ENCODE measurements around the gene TTC21A.

DNA sequence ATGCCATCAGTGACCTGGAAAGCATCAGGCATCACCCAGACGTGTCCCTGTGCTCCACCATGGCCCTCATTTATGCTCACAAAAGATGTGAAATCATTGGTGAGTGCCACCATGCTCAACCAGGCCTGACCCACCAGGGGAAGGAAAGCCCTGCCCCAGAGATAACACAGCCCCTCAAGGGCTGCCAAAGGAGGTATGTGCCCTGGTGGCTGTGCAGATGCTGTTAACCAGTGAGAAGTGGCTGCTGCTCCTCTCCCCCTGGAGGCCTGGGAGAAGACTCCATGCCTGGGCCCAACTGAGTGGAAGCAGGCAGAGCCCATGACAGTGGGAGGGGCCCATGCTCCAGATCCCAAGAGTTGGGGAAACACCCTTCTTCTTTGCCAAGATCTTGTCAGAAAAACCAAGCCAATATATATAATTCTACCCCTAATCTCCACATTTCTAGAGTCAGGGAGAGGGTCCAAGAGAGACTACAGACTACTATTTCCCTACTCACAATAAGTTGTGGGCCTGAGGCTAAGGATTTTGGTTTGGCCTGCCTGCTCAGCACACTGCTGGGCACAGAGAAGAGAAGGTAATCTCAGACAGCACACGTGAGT lies 2.7 kb downstream of the TTC21A start:
- TF ChIP-seq JUNB (CRISPR knock-in tag; IDR thresholded peaks at IDR 0.05; ENCODE audit: borderline replicate concordance) (no peak), MED8 (CRISPR knock-in tag; IDR thresholded peaks at IDR 0.05; ENCODE audit: insufficient replicate concordance) (no peak), PBX3 (CRISPR knock-in tag; IDR thresholded peaks at IDR 0.05; ENCODE audit: borderline replicate concordance) (no peak), ZBTB34 (CRISPR knock-in tag; IDR thresholded peaks at IDR 0.05) (no peak), TFAP4 (IDR thresholded peaks at IDR 0.05; ENCODE audit: borderline replicate concordance, low read depth) (no peak), KLF13 (CRISPR knock-in tag; IDR thresholded peaks at IDR 0.05) (no peak), TERF1 (CRISPR knock-in tag; IDR thresholded peaks at IDR 0.05) (no peak), NR2F2 (IDR thresholded peaks at IDR 0.05; ENCODE audit: borderline replicate concordance, low read depth) (no peak), ZNF160 (CRISPR knock-in tag; IDR thresholded peaks at IDR 0.05) (no peak), CTCF (CRISPR knock-in tag; IDR thresholded peaks at IDR 0.05) (no peak), TCF12 (IDR thresholded peaks at IDR 0.05) (no peak), TCF12 (CRISPR knock-in tag; IDR thresholded peaks at IDR 0.05) (no peak), RFX5 (IDR thresholded peaks at IDR 0.05; ENCODE audit: low read depth, low read length) (no peak), EHMT2 (IDR thresholded peaks at IDR 0.05; ENCODE audit: borderline replicate concordance, low read depth, low read length) (no peak)
- TF ChIP-seq, protein P1, sequence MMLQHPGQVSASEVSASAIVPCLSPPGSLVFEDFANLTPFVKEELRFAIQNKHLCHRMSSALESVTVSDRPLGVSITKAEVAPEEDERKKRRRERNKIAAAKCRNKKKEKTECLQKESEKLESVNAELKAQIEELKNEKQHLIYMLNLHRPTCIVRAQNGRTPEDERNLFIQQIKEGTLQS (CRISPR knock-in tag; IDR thresholded peaks at IDR 0.05) = no peak

Measured in HepG2 (cell line).